Right atrium auricular region (tissue), 2 donors: ENCODE measurements around the gene PTPRU. TPM values are rescaled to one million over a fixed set of nuclear protein-coding genes. Genes with fewer than 3 reads are reported as not detected.
"Not testable (repeated sequence)": the region's sequence is repeated elsewhere in the genome, so short reads cannot be mapped to it uniquely, and the experiment has no call there.

Experiments
- DNase-seq: peaks from one replicate; pipeline ENCODE4 v3.0.0-alpha.2; 2019; ENCODE audit warnings: low spot score
- H3K27ac ChIP-seq, 2 donors: fragments of 200-600 bp; sonication (generic); 1 replicate in 1 of 2; 2 replicates in 1 of 2; pipeline ENCODE4 v1.5.1; 2016 to 2019
- H3K27me3 ChIP-seq, 2 donors: fragments of 200-600 bp; sonication (generic); one replicate each; pipeline versions ENCODE4 v1.5.1 to v1.6.0; 2017 to 2019
- H3K36me3 ChIP-seq: fragments of 200-600 bp; sonication (generic); one replicate; pipeline ENCODE4 v1.5.1; 2016
- H3K4me1 ChIP-seq, 2 donors: fragments of 200-600 bp; sonication (generic); one replicate each; pipeline versions ENCODE4 v1.5.1 to v1.6.0; 2017 to 2019
- H3K4me3 ChIP-seq, 2 donors: fragments of 200-600 bp; sonication (generic); 1 replicate in 1 of 2; 2 replicates in 1 of 2; pipeline ENCODE4 v1.5.1; 2017 to 2019; ENCODE audit warnings: mild to moderate bottlenecking in 1 of 2, moderate library complexity in 1 of 2
- H3K9me3 ChIP-seq, 2 donors: fragments of 200-600 bp; sonication (generic); one replicate each; pipeline ENCODE4 v1.5.1; 2019
- total RNA-seq, 2 donors: library from RNA; depleted of rRNA; stranded (reverse); fragments of >200 nt; gene quantifications; one replicate each; pipeline ENCODE4 v1.1.0, GENCODE V29; 2016
- TF ChIP-seq, protein P1 (sequence below), 2 donors: fragments of 200-600 bp; sonication (generic); IDR thresholded peaks; one replicate each; pipeline ENCODE4 v1.5.1; 2019; ENCODE audit warnings: antibody characterized with exemption in 2 of 2

Gene PTPRU
- total RNA-seq, 2 donors from 2014 or later, result 15.9 to 22.4 TPM

DNA sequence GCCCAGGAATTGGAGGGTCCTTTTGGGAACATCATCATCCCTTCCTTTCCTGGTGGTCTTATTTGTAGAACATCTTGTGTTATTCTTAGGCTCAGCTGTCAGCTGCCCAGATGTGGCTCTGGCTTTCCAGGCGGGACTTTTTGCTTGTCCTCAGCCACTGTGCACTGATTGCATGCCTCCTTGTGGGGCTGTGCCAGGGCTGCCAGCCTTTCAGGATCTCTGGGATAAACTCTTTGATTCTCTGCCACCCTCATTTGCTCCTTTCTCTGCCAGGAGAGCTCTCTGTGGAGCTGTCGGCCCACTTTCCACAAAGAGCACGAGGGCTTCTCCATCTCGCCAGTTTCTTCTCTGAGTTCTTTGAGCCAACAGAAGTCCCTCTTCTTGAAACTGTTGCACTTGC is 63.1 kb downstream of the PTPRU start:
- DNase-seq, result no peak
- Histone ChIP-seq H3K9me3 (no peaks in the 10 kb centered on the region), H3K4me3 (no peak overlapping the region), H3K27ac (no peak overlapping the region), H3K27me3 (no peaks in the 10 kb centered on the region), H3K4me1 (no peaks in the 10 kb centered on the region), H3K36me3 (peaks cover 16% of the 10 kb centered on the region)
- TF ChIP-seq, protein P1, sequence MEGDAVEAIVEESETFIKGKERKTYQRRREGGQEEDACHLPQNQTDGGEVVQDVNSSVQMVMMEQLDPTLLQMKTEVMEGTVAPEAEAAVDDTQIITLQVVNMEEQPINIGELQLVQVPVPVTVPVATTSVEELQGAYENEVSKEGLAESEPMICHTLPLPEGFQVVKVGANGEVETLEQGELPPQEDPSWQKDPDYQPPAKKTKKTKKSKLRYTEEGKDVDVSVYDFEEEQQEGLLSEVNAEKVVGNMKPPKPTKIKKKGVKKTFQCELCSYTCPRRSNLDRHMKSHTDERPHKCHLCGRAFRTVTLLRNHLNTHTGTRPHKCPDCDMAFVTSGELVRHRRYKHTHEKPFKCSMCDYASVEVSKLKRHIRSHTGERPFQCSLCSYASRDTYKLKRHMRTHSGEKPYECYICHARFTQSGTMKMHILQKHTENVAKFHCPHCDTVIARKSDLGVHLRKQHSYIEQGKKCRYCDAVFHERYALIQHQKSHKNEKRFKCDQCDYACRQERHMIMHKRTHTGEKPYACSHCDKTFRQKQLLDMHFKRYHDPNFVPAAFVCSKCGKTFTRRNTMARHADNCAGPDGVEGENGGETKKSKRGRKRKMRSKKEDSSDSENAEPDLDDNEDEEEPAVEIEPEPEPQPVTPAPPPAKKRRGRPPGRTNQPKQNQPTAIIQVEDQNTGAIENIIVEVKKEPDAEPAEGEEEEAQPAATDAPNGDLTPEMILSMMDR (IDR thresholded peaks at IDR 0.05), result no peak

DNA sequence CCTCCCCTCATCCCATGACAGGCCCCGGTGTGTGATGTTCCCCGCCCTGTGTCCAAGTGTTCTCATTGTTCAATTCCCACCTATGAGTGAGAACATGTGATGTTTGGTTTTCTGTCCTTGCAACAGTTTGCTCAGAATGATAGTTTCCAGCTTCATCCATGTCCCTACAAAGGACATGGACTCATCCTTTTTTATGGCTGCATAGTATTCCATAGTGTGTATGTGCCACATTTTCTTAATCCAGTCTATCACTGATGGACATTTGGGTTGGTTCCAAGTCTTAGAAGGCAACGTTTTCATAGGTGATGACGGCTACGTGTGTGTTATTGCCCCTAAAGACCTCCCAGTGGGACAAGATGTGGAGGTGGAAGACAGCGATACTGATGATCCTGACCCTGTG is 65.4 kb downstream of the PTPRU start:
- not testable (repeated sequence) for H3K4me1 ChIP-seq, H3K27ac ChIP-seq, H3K4me3 ChIP-seq, H3K27me3 ChIP-seq, H3K9me3 ChIP-seq, DNase-seq
- peaks cover 16% of the 10 kb centered on the region for H3K36me3 ChIP-seq

DNA sequence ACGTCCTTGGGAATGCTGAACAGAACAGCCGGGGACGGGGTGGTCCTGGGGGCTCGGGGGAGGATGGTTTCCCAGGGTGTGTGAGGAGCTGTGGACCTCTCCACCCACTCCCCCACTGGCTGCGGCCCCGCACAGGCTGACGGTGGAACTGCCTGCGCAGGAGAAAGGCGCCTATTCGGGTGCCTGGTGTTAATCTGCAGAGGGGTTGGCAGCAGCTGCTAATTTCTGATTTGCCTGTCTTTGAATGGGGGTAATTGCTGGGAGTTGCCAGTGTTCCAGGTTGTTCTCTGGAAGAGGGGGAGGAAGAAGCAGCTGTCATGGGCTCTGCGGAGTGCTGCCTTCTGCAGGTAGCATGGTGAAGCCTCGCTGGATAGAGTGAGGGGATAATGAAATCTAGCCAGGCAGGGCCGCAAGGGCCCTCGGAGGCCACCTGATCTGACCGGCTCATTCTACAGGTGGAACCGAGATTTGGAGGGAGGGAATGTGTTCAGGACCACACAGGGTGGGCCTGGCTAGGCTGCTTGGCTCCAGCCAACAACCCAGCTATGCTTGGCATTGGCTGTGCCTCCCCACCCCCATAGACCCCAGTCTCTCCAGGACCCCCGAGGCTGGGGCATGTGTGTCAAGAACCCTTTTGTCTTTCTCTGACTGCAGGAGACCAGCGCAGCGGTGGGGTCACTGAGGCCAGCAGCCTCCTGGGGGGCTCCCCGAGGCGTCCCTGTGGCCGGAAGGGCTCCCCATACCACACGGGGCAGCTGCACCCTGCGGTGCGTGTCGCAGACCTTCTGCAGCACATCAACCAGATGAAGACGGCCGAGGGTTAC is 67.1 kb downstream of the PTPRU start:
- H3K36me3 ChIP-seq, result peaks cover 16% of the 10 kb centered on the region
- no peak for DNase-seq
- H3K27ac ChIP-seq, result no peak overlapping the region

DNA sequence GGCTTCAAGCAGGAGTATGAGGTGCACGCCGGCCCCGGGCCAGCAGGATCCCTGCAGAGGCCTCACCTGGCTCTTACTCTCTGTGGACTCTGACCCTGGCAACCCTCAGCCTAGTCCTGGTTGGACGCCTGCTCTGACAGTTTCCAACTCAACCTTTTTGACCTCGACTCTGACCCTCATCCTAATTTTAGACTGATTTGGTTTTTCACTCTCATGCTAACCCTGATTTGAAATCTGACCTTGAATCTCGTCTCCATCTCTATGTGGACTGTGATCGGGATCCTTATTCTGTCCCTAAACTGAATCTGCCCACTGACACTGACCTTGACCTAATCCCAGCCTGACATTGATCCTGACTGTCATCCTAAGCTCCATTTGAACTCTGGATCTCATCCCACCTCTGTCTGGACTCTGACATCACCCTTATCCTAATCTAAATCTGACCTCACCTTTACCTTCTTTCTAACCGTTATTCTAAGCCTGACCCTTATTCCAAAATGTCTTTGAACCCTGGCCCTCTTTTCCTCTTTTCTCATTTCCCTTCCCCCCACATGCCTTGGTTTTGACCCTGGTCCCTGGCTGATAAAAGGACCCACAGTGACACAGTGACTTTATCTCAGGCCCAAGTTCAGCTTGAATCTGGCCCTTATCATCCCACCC is 67.8 kb downstream of the PTPRU start:
- TF ChIP-seq, protein P1 (IDR thresholded peaks at IDR 0.05), result no peak
- no peak for DNase-seq
- H3K4me3 ChIP-seq, result no peak overlapping the region
- no peaks in the 10 kb centered on the region for H3K4me1 ChIP-seq
- no peaks in the 10 kb centered on the region for H3K9me3 ChIP-seq
- H3K36me3 ChIP-seq, result peaks cover 16% of the 10 kb centered on the region
- no peak overlapping the region for H3K27ac ChIP-seq
- H3K27me3 ChIP-seq, result no peaks in the 10 kb centered on the region

More for the DNA sequence above, 67.1 kb downstream of the PTPRU start:
- Histone ChIP-seq H3K4me3 (no peak overlapping the region), H3K9me3 (no peaks in the 10 kb centered on the region), H3K4me1 (no peaks in the 10 kb centered on the region), H3K27me3 (no peaks in the 10 kb centered on the region)
- TF ChIP-seq, protein P1 (IDR thresholded peaks at IDR 0.05), result no peak

DNA sequence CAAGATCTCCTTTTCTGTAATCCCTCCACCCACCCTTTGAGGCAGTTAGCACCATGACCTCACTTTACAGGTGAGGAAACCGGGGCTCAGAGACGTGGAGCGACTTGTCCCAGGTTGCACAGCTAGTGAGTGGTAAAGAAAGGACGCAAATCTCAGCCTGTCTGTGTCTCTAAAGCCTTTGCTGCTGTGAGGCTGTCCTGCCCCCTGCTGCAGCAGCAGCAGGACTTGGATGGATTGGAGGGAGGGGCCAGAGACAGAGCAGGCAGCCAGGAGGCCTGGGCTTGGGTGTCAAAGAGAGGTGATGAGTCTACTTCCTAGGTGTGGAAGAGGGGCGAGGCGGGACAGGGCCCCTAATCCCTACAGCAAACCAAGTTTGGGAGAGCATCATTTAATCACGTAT is 69.6 kb downstream of the PTPRU start:
- Histone ChIP-seq H3K4me3 (no peak overlapping the region), H3K9me3 (no peaks in the 10 kb centered on the region), H3K27ac (no peak overlapping the region), H3K4me1 (no peaks in the 10 kb centered on the region), H3K27me3 (no peaks in the 10 kb centered on the region), H3K36me3 (peaks cover 7% of the 10 kb centered on the region)
- TF ChIP-seq, protein P1 (IDR thresholded peaks at IDR 0.05), result no peak
- DNase-seq, result no peak

DNA sequence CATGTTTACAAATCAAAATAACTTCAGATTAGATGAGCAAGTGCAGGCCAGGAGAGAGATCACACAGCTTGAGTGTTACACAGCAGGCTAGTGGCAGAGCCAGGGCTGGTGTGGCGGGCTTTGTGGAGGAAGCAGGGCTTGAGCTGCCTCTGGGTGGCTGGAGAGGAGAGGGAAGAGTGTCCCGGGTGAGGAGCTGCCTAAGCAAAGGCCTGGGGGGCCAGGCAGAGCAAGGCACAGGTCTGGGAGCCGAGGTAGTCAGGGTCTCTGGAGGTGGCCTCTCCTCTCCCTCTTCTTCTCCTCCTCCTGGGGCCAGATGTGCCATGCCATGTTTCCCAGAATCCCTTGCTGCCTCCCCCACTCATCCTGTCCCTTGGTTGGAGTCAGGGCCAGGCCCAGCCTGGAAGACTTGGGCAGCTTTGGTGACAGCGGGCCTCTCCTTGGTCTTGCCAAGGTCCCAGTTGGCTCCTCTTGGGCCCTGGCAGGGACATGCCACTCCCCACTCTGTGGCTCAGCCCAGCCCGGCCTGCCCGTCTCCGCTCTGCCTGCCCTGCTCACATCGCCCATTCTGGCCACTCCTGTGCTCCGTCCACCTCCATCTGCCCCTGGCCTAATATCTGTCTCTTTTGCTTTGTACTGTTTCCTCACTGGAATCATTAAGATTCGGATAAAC is 70.3 kb downstream of the PTPRU start:
- DNase-seq, result no peak
- Histone ChIP-seq H3K4me1 (no peaks in the 10 kb centered on the region), H3K36me3 (peaks cover 7% of the 10 kb centered on the region), H3K27ac (no peak overlapping the region), H3K9me3 (no peaks in the 10 kb centered on the region), H3K27me3 (no peaks in the 10 kb centered on the region), H3K4me3 (no peak overlapping the region)
- TF ChIP-seq, protein P1 (IDR thresholded peaks at IDR 0.05), result no peak
